GM21528 (cell line): ENCODE results near the gene TIMM9.
"Not testable (repeated sequence)": the region's sequence is repeated elsewhere in the genome, so short reads cannot be mapped to it uniquely, and the experiment has no call there.

Experiments used
- ATAC-seq: cut with Tn5 transposase; IDR thresholded peaks from one replicate; pipeline ENCODE4 v1.9.1; 2021; ENCODE audit warnings: mild to moderate bottlenecking, moderate library complexity; ENCODE audit not compliant: unreplicated experiment, low FRiP score

TIMM9 gene, protein sequence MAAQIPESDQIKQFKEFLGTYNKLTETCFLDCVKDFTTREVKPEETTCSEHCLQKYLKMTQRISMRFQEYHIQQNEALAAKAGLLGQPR

DNA sequence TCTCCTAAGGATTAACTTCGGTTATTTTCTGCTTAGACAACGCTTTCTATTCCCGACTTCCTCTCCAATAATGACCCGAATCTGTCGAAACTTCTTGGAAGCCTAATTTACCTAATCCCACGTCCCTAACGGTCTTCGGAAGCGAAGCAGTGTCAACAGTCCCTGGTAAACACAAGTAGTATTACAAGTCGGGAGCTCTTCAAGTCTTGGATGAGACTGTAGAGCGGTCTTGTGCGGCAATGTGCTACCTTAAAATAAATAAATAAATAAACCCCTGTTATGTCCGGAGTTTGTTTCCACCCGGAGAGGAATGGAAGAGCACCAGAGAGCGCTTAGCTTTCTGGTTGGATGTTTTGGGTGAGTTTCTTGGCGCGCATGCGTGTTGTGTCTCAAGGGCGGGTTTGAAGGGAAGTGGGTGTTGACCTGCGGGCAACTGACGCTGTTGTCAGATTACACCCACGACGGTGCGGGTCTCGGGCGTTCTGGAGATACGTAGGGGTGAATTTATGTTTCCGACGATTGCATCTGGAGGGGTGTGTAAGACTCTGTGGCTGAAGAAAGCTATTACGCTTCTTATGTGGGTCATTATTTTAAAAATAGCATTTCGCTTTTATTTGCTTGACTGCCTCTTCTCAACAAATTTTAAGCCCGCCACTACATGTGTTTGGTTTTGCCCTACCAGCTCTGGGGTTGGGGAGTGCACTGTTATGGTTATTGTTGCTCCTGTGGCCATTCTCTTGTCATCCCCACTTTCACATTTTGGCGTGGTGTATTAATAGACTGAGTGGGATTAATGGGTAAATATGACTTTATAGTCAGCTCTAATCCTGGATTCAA lies at the start of gene TIMM9, which contains the start of gene KIAA0586:
Gene TIMM9, minus strand, starts transcription at position 251 of the 837 bp plus-strand sequence. CDS start 15,586 bp downstream, outside the sequence.
Gene KIAA0586, plus strand, starts transcription at position 439 of the 837 bp plus-strand sequence. CDS start 546 bp downstream, outside the sequence.
- peak; percentile 86 for ATAC-seq

DNA sequence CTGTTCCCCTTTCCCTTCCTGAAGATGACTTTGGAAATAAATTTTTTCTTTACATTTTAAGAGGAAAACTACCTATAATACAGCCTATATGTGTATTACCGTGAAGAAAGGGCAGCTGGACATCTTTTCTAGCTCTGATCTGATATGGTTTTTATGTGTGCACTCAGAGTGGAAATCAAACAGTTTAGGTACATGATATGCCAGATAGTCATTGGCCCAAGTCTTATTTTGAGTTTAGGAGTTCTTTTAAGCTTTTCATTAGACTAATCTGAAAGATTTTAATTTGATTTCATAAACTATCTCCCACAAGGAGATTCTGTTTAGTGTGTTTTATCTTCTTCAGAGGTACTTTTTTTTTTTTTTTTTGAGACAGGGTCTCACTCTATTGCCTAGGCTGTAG lies 49.0 kb upstream of the TIMM9 start:
- no peak for ATAC-seq

- no peak for ATAC-seq
These were observed 42.0 kb upstream of the TIMM9 start for GRCh38 chr14:58469309-58469708.

- ATAC-seq: no peak
These were observed 40.2 kb upstream of the TIMM9 start for GRCh38 chr14:58467575-58467974.

GRCh38 chr14:58466459-58466858 lies 39.1 kb upstream of the TIMM9 start:
- no peak for ATAC-seq

DNA sequence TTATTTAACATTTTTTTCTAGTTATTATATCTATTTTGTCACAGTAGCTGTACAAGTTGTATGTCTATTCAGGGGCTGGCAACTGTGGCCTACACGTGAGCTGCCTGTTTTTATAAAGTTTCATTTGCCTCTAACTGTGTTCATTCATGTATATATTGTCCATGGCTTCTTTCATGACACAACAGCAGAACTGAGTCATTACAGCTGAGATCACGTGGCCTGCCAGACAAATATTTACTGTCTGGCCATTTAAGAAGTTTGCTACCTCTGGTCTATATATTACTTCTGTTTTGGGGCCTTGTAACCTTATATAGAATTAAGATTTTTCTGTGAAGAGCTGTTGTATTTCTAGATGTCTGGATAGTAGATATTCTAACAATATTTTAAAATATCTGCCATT lies 38.1 kb upstream of the TIMM9 start:
- ATAC-seq: no peak

- ATAC-seq: no peak
These were observed 37.3 kb upstream of the TIMM9 start for GRCh38 chr14:58464652-58465051.

- no peak for ATAC-seq
These were observed 35.8 kb upstream of the TIMM9 start for GRCh38 chr14:58463147-58463546.

GRCh38 chr14:58460772-58461171 lies 33.4 kb upstream of the TIMM9 start:
- ATAC-seq: no peak

GRCh38 chr14:58455593-58456265 lies 28.4 kb upstream of the TIMM9 start:
- no peak for ATAC-seq

DNA sequence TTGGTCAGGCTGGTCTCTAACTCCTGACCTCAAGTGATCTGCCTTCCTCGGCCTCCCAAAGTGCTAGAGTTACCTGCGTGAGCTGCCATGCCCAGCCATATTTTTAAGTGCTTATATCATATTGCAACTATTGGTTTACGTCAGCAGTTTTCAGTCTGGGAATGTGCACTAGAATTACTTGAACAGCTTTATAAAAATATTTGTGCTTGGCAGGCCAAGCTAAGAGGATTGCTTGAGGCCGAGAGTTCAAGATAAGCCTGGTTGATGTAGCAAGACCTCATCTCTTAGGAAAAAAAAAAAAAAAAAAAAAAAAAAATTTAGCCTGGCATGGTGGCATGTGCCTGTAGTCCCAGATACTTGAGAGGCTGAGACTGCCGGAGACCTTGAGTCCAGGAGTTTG lies 17.3 kb upstream of the TIMM9 start:
- ATAC-seq: no peak

DNA sequence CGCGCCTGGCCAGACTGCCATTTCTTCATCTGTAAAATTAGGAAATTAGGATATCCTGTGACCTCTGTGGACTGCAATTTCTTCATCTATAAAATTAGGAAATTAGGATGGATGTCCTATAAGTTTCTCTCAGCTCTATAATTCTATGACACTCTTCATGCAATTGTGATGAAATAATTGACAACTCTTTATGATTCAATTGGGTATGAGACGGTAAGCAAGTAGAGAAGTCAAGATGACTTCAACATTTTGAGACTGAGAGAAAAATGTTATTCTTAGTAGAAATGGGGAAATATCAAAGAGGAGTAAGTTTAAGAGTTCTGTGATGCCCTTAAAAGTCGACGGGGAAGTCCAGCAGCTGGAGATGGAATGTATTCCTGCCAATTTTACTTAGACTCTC lies 12.1 kb upstream of the TIMM9 start:
- ATAC-seq: no peak

GRCh38 chr14:58430156-58430555 lies 2.8 kb upstream of the TIMM9 start:
- no peak for ATAC-seq

DNA sequence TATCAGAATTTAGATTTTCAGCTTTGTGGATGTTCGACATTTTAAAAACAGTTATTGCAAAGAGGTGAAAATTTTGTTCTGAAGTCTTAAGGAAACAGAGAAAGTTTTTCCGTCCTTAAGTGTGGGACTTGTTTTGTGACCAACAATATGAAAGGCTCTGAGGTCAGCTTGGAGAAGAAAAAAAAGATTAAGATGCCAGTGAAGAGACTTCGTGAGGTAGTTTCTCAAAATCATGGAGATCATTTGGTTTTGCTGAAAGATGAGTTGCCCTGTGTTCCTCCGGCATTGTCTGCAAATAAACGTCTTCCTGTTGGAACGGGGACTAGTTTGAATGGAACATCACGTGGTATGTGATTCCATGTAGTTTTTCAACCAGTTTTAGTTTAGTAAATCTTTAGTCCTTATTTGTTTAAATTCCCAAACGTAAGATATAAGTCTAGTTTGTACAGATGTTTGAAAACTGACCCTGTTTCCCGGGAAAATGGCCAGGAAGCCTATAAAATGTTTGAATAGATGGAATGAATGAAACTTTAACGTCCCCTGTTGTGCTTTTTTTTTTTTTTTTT lies 870 bp upstream of the TIMM9 start:
- ATAC-seq: no peak

- peak; percentile 50 for ATAC-seq
These were observed 556 bp downstream of the TIMM9 start for GRCh38 chr14:58426670-58427280.

- ATAC-seq: not testable (repeated sequence)
These were observed 10.4 kb downstream of the TIMM9 start for GRCh38 chr14:58416934-58417333.

GRCh38 chr14:58415636-58416547 lies 11.4 kb downstream of the TIMM9 start:
- ATAC-seq: no peak

DNA sequence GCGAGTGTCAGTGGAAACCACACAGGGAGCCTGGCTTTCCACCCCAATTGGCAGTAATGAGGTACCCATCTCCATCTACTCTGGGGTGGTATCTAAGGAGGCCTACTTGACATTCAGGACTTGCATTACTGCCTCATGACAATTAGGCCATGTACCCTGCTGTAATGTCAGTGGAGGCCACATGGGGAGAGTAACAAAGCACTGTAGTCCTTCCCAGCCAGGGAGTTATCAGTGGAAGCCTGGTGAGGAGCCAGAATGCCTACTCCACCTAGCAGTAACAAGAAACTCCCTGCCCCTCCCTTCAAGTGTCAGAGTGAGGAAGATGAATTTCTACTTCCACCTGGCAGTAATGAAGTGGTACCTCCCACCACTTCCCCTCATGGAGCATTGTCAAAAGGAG lies 12.5 kb downstream of the TIMM9 start:
- ATAC-seq: no peak

- no peak for ATAC-seq
These were observed 18.6 kb downstream of the TIMM9 start for GRCh38 chr14:58408681-58409215.
